HG03039 (cell line): ENCODE data around the gene DNTT.

Source experiments
- ATAC-seq: cut with Tn5 transposase; IDR thresholded peaks from one replicate; pipeline ENCODE4 v1.9.1; 2021; ENCODE audit warnings: mild to moderate bottlenecking, moderate library complexity; ENCODE audit not compliant: unreplicated experiment

Gene DNTT

DNA sequence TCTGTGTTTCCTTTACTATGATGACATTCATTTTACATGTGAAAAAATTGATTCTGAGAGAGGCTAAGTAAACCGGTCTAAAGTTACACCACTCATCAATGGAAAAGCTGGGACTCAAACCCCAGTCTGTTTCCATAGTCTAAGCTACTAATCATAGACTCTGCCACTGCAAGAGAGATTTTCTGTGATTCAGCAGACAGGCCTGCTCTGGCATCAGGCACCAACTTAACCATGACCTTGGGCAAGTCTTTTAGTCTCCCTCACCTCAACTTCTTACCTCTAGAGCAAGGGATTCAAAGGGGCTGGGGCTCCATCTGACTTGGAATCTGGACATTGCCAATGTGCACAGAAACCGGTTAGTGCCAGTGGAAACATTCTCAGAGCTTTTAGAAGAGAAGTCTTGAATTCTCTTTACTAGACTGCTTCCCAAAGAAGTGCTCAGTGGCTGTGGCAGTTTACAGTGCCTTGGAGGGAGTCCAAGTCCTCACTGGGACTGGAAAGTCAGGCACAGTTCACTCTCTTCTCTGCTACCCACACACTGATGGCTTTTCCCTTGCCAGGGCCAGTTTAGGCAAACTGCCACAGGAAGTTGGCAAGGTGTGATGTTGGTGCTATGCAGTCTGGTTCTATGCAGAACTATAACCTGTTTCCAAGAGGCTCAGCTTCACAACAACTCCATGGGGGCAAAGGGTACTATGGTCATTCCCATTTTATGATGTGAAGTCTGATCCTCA is 28.4 kb upstream of the DNTT start:
- no peak for ATAC-seq

DNA sequence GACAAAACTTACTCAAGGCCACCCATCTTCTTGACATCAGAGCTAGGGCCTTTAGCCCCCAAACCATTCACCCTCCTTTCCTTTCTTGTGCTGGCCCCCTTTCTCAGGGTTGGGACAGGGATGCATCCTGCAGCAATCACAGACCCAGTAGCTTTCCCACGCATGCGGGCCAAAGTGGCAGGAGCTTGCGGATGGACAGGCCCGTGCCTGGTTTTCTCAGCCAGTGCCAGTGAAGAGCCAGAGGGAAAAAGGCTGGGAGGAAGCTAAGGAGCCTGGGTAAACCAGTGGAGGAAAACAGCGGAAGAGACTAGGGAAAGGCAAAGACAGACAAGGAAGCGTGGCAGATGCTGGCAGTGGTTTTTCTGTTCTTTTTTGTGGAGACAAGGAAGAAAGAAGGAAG is 27.8 kb upstream of the DNTT start:
- no peak for ATAC-seq

DNA sequence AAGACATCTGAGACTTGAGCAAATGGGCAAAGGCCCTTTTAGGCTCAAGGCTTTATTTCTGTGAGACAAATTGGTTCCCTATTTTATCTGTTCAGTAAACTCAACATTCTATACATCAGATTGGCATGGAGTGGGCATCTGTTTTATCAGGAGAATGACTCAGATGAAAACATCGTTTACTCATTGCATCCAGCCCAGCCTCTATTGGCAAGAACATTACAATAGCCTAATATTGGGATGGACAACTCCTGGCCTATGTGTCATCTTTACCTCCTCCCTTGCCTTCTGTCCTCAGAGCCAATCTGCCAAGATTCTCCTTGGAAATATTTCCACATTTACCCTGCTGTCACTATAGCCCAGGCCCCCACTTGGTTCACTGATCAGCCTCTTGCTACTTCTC is 27.4 kb upstream of the DNTT start:
- no peak for ATAC-seq

DNA sequence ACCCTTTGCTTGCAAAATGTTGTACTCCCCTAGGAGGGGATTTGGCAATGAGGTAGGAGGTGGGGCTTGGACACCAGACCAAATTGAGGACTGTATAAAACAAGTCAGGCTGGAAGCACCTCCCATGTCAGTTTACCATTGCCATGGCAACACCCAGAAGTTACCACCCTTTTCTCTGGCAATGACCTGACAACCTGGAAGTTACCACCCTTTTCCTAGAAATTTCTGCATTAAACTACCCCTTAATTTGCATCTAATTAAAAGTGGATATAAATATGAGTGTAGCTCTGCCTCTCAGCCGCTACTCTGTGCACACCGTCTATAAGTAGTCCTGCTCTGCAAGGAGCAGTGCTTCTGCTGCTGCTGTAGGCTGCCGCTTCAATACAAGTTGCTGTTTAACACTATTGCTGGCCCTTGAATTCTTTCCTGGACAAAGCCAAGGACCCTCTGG is 25.0 kb upstream of the DNTT start:
- no peak for ATAC-seq

DNA sequence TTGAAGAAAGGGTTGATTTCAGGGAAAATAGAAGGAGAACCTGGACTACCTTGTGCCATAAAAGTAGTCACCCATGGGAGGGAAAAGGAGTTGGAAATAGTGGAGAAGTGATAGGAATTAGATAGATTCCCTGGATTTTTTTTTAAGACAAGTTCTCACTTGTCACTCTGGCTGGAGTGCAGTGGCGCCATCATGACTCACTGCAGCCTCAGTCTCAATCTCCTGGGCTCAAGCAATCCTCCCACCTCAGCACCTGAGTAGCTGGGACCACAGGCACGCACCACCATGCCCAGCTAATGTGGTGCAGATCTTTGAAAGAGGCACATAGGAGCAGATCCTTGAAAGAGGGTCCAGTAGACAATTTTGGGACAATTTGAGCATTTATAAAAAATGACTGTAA is 23.4 kb upstream of the DNTT start:
- ATAC-seq = no peak

DNA sequence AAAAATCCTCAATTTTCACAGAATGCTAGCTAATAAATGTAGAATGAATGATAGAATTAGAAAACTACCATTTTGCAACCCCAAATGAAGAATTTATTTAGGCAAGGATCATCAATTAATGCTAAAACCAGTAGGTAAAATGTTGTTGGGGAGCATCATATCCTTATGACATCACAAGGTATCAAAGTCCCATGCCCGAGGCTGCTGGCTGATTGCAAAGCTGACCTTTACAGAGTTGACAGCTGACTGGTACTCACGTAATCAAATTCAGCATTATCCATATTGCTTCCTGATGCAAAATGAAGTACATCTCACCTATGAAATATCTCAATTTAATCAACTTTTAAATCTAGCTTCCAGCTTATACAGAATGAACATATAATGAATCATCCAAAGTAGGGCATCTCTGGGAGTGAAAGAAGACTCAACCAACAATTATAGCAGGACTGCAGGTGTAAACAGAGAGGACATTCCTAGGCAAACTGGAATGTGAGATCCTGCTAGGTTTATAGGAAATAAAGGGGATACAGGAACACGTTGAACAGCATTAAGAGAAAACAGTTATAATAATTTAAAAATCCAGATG is 22.7 kb upstream of the DNTT start:
- no peak for ATAC-seq

DNA sequence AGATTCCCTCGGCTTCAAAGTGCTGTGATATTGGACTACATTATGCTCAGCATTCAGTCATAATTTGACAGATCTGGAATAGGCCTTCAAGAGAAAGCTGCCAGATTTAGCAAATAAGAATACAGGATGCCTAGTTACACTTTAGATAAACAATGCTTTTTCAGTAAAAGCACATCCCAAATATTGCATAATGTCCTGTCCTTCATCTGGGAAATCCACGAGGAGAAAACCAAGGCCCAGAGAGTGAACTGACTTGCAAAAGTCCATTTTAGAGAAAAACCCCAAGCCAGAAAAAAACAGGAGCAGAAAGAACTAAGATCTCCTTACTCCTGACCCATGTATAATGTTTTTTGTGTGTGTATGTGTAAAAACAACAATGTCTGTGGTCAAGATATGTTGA is 20.9 kb upstream of the DNTT start:
- no peak for ATAC-seq

DNA sequence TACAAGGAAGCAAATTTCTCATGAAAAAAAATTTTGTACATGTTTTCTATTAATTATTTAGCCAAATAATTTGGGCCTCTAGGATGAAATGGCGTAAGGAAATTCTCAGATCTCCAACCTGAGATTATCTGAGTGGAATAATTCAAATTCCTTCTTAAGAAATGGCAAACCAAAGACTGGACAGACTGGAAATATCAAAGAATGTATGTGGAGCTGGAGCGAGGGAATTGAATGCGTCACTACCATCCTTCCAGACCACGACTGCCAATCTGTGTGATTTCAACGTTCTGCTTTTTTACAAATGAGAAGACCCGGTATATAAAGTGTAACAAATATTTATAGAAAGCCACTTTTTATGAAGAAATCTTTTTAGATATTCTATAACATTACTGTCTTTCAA is 20.5 kb upstream of the DNTT start:
- ATAC-seq = no peak

DNA sequence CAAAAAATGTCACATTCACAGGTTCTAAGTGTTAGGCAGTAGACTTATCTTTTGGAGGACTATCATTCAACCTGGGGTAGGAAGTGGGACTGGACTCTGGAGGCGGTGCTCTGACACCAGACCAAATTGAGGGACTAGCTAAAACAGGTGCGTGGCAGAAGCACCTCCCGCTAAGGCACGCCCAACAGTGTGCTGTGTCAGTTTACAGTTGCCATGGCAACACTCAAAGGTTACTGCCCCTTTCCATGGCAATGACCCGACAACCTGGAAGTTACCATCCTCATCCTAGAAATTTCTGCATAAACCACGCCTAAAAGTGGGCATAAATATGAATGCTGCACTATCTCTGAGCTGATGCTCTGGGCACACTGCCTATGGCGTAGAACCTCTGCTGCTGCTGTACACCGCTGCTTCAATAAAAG is 18.9 kb upstream of the DNTT start:
- ATAC-seq = no peak

DNA sequence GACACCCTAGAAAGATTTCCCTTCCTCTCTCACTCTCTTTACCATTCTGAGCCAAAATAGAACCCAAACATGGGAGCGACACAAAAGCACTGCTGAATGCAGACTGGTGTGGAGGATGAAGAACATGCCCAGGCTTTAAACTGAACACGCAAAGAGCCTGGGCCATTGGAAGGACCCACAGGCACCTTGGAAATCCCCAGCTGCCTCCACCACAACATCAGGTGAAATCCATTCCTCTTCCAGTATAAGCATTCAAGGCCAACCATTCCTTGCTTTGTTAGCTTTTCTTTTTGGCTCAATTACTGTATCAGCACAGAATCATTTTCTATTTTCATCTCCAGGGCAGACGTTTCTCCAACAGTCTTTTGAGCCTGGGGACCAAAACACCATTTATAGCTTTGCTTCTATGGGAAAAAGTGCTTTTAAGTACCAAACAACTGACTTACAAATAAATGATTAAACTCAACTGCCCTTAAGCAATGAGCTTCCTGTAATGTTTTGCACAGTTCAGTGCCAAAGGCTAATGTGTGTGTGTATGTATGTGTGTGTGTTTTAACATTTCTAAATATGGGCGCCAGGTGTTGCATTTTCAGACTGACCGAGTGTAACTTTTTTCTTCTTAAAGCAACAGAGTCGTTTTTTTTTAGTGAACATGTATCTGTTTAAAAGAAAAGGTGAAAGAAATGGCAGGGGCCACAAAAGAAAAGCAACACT is 16.7 kb upstream of the DNTT start:
- peak; percentile 44 for ATAC-seq

DNA sequence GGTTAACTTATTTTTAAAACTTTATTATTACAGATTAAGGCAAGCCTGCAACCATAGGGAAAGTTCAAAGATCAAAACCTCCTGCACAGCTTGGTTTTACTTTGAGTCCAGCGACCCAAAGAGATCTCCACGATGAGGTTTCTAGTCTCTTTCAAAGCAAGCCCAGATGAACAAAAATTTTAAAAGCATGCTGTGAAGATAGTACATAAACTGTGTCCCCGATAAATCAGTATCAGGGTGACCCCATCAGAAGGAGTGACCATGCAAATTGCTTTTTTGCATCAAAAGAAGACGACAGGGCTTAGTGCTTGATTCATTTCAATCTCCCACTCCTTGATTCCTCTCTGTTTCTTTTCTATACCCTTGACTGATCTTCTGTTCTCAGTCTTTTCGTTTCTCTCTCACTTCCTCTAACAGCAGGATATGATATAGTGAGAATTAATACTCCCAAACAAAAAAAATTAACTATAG is 16.0 kb upstream of the DNTT start:
- peak; percentile 34 for ATAC-seq

DNA sequence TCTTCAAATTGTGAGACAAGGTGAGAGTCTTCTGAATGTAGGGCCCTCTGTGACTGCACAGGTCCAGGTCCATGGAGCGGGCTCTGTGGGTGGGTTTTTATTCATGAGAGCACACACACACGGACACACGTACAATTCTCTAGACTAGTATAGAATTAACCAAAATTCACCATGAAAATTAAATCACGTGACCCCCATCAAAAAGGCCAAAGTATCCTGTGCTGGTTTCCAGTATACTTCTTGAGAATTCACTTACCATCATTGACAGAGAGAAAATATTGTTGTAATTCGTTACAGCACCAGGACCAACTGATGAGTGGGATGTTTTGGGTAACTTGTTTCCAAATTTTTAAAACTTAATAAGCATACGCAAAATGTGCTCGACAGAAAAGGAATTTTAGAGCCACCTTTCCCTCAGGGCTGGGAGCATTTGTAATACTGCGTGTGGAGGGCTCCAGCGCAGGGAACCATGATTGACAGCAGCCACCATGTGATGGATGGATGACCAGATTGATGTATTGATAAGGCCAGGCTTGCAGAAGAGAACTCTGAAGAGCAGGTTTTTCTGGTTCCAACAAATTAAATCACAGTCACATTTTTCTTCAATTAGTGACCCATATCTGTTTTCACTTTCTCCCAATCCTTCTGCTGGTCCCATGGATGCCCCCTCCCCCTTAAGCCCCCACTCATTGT is 14.9 kb upstream of the DNTT start:
- ATAC-seq = no peak

DNA sequence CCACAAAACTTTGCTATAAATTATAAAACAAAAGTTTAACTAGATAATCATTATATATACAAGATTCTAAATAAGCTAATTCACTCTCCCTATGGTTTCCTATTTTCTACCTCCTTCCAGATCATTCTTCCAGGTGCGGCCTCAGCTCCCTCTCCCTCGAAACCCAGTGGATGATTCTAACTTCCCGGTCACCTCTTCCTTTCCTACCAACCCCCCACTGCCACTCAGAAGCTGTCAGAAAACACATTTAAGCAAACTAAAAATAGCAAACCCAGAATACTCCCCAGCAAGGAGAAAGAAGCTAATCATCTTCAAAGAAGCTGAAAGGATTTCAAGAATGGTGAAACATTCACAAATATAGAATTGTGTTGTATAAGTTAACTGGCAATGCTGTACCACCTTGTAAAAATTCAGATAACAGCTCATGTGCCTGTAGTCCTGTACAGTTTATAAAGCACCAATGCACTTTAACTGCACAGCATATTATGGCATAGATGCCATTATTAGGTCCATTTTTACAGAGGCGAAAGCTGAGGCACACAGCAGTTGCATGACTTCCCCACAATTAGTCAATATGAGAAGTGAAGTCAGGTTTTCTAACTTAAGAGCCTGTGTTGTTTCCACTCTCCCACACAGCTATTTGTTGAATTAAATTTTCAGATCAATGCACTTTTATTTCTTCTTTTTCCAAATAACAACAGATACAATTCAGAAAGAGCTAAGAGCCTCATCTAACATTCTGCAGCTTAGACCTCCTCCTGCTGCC is 13.7 kb upstream of the DNTT start:
- ATAC-seq = no peak

DNA sequence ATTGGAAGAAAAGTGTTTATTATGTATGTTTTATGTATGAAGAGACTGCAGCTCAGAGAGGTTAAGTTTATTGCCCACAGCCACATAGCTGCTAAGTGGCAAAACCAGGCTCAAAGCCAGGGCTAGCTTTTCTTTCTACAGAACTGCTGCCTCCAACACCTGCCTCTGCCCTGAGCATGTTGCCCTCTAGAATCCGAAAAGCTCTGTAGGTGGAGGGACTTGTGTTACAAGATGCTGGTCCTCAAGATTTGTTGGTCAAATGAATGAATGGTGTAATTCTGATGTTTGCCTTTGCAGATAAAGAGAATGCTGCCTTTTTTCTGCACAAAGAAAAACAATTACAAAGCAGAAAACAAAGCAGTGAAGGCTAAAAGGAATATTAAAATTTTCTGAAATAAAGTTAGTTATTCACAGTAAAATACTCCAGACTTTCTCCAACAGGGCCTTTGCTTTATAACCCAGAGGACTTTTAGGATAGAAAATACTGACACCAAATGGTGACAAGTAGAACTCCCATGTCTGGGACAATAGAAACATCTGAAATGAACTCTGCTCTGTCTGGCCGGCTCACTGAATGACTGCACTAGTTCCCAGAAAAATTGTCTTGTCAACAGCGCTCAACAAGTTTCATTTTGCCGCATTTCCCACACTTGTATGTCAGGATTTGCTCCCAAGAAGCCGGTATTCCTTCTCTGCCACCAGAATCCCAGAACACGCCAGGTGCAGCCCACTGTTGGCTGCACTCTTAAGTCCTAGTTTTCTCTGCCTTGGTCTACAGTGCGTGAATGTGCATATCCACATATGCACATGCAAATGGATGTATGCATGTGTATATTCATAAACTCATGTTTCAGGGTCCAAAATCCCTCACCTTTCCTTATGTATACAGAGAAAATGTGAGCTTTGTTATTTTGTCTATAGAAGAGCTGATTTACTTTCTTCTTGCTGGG is 11.0 kb upstream of the DNTT start:
- peak; percentile 53 for ATAC-seq

DNA sequence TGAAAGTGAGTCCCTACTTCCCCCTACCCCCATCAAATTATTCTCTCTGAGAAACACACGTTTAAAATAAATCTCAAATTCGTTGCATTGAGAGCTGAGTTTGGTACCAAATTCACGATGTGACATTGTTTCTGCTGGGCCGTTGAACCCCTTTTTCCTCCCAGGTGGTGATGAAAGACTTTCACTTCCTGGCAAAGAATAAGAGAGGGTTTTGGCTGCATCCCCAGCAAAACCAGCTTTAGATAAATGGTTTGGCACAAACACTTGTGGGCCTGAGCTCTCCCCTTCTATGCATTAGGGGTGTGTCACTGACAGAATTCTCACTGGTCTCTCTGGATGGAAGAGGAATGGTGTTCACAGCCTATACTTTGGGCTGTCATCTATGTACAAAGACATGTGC is 8.8 kb upstream of the DNTT start:
- ATAC-seq = no peak

DNA sequence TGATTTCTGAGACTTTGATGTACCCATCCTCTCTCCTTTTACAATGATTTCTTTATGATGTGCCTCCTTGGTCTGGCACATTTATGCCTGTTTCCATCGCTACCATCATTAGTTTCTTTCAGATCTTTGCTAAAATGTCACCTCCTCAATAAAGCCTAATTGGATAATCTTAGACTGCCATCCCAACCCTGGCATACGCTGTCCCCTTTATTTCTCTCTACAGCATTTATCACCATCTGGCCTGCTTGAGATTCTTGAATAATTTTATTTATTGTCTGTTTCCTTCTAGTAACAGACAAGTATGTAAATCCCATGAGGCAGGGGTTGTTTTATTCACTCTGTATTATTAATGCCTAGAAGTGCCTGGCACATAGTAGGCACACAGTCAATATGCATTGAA is 6.7 kb upstream of the DNTT start:
- ATAC-seq = no peak

DNA sequence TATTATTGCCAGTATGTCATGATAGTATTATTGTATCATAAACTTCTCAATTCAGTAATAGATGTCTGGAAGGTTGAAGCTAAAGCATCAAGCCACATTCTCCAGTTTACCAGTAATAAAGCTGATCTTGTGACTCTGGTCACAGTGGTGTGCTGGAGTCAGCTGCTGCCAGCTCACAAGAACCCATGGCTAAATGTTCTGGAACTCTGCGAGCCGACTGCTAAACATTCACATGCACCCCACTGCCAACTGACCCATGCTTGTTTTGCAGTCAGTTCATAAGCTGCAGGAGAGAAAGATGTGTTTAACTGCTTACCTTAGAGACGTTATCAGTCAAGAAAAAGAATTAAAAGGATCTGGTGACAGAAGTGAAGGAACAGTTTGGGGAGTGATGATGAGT is 5.9 kb upstream of the DNTT start:
- ATAC-seq = no peak

DNA sequence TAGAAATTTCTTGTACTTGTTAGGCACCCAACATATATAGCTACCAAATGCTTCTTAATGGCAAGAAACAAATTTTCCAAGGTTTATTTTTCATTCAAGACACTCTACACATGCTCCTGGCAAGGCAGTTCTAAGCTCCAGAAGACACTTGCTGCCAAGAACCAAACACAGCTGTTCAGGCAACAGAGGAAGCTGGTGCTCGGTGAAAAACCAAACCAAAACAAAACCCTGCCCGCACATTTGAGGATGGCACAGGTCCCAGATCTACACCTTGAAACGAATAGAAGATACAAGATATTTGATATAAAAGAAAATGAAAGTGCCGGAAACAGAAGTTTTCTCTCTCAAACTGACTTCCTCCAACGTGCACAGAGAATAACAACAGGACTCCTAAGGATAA is 4.9 kb upstream of the DNTT start:
- ATAC-seq = no peak

DNA sequence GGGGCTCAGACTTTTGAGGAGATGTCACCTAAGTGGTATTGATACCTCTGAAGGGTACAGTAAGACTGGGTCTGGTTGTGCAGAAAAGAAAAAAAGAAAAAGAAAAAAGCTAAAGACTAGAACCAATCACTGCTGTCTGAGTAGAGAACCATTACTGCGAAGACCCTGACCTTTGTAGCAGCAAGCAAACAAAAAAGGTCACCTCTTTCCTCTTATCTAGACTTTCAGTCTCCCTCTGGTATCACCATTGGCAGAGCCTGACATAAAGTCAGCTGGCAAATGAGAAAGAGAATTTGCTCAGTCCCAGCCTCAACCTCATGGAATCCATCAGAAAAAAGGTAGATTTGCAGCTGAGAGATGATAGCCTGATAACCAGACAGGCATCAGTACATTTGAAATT is 2.6 kb upstream of the DNTT start:
- no peak for ATAC-seq

DNA sequence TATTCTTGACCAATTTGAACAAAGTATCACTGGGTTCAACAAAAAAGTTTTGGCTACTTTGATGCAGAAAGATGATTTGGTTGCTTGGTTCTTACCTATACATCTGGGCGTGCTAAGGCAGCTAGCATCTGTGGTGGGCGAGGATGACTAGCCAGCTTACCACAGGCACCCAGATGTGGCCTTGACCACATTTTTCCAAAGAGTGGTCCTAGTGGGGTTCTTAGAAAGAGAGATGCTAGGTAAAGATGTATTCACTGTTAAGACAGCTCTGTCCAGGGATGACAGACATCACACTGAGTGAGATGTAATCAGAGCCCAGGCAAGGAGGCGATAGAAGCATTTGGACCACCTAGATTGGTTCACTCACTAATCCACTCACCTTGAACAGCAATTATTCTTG is 785 bp downstream of the DNTT start:
- no peak for ATAC-seq
